Measurements from ENCODE around the gene PLPP1. TPM values are rescaled to one million over a fixed set of nuclear protein-coding genes. Genes with fewer than 3 reads are reported as not detected.

PLPP1 gene
- total and polyA plus RNA-seq, 2 of the 8 experiments (the other 6 are each of a cell fraction or from before 2014, with no cell fraction given), result 43.7 to 91.3 TPM

GRCh38 chr5:55467862-55468551, 66.8 kb downstream of the PLPP1 start:
- no peaks in the 10 kb centered on the region for H3K9me3 ChIP-seq (ENCODE audit: insufficient read depth in 2 of 2, low read depth in 1 of 2, low read length in 1 of 2)
- H3K36me3 ChIP-seq (ENCODE audit: control insufficient read depth in 2 of 4, insufficient read depth in 4 of 4, low read length in 3 of 4), result peaks cover 6 to 32% (median 12%) of the 10 kb centered on the region in 4 experiments; a peak in 5 of 8 replicates
- H3K27ac ChIP-seq (ENCODE audit: low read depth, low read length), result no peak overlapping the region
- no peak overlapping the region for H2BK20ac ChIP-seq (ENCODE audit: low read length)
- no peak overlapping the region for H2BK120ac ChIP-seq (replicated peaks; ENCODE audit: low read depth, low read length)
- 94% methylated on average over 5 of the region's 5 CpGs; no CpG with 5 or more reads in 1 of the 2 experiments for WGBS, 2 experiments (ENCODE audit: extremely low coverage in 1 of 2, insufficient coverage in 1 of 2, insufficient read length in 1 of 2, insufficient replicate concordance in 2 of 2, low coverage in 1 of 2, low lambda C conversion rate in 2 of 2, missing lambda C conversion rate in 1 of 2)
- ChIA-PET POLR2A (ENCODE audit: partially characterized antibody) (no interaction called here), CTCF (ENCODE audit: partially characterized antibody) (no interaction called here)
- no peak overlapping the region for H2BK15ac ChIP-seq (ENCODE audit: low read length)
- H3K14ac ChIP-seq (ENCODE audit: insufficient read length), result no peak overlapping the region
- H2AK5ac ChIP-seq (ENCODE audit: low read depth, low read length), result no peak overlapping the region
- H4K91ac ChIP-seq (replicated peaks; ENCODE audit: insufficient read length, low read length), result no peak overlapping the region
- no peak overlapping the region for H2BK5ac ChIP-seq (ENCODE audit: low read depth, low read length)
- no peak overlapping the region for H3K56ac ChIP-seq (replicated peaks; ENCODE audit: insufficient read length, low read depth, low read length)
- peaks cover 2% of the 10 kb centered on the region; the same call in 1 of the 2 replicates for H3K79me1 ChIP-seq (ENCODE audit: low read depth, low read length)
- FAIRE-seq, result no peak
- no peak overlapping the region for H2BK12ac ChIP-seq (ENCODE audit: low read depth, low read length)
- H3K4me2 ChIP-seq (ENCODE audit: insufficient read depth in 1 of 2, low read depth in 2 of 2, low read length in 2 of 2), result no peak overlapping the region
- H3K79me2 ChIP-seq (ENCODE audit: control insufficient read depth in 1 of 2, insufficient read depth in 2 of 2, low read length in 2 of 2), result peaks cover 0 to 50% of the 10 kb centered on the region in 2 experiments; a peak in 2 of 4 replicates
- H3K4me3 ChIP-seq (ENCODE audit: extremely low read depth in 1 of 4, insufficient read depth in 2 of 4, low read depth in 3 of 4, low read length in 4 of 4), result no peak overlapping the region
- no peak overlapping the region for H3K4ac ChIP-seq (replicated peaks; ENCODE audit: insufficient read length, low read depth, low read length)
- H3K18ac ChIP-seq (ENCODE audit: extremely low read depth, low read length), result no peak overlapping the region
- no peak overlapping the region for H4K5ac ChIP-seq (ENCODE audit: insufficient read length, low read depth, low read length)
- no peaks in the 10 kb centered on the region for H3K23me2 ChIP-seq (ENCODE audit: low read depth, low read length)
- peaks cover 0 to 1% of the 10 kb centered on the region in 2 experiments for H4K20me1 ChIP-seq (replicated peaks in 1 of 2; ENCODE audit: control insufficient read depth in 1 of 2, insufficient read depth in 2 of 2, low read length in 2 of 2)
- no peaks in the 10 kb centered on the region for H3K27me3 ChIP-seq (replicated peaks in 1 of 4; ENCODE audit: control insufficient read depth in 3 of 4, extremely low read depth in 1 of 4, insufficient read depth in 3 of 4, low read length in 3 of 4)
- peaks cover 0 to 3% (median 0%) of the 10 kb centered on the region in 4 experiments; a peak in 3 of 7 replicates for H3K4me1 ChIP-seq (replicated peaks in 1 of 4; ENCODE audit: control insufficient read depth in 3 of 4, insufficient read depth in 4 of 4, low read length in 3 of 4)
- no peak for TF ChIP-seq GABPA (IDR thresholded peaks at IDR 0.05; ENCODE audit: borderline replicate concordance, insufficient read depth, low read length)
- no peak for TF ChIP-seq TBP (IDR thresholded peaks at IDR 0.05; ENCODE audit: low read depth, low read length)
- no peak for TF ChIP-seq KDM4A (IDR thresholded peaks at IDR 0.05; ENCODE audit: low read depth, low read length, severe bottlenecking)
- TF ChIP-seq TAF7 (optimal IDR thresholded peaks at IDR 0.05; ENCODE audit: borderline replicate concordance, low read depth, low read length), result no peak
- TF ChIP-seq CEBPB (IDR thresholded peaks at IDR 0.05; ENCODE audit: low read depth, low read length), result no peak
- TF ChIP-seq HDAC6 (IDR thresholded peaks at IDR 0.05; ENCODE audit: low read depth, low read length), result no peak
- no peak for TF ChIP-seq CREB1 (IDR thresholded peaks at IDR 0.05)
- no peak for TF ChIP-seq BCL11A (IDR thresholded peaks at IDR 0.05; ENCODE audit: low read depth in 2 of 2, low read length in 2 of 2)
- no peak for TF ChIP-seq TEAD4 (IDR thresholded peaks at IDR 0.05; ENCODE audit: low read depth, low read length)
- TF ChIP-seq SIX5 (IDR thresholded peaks at IDR 0.05; ENCODE audit: low read depth, low read length), result no peak
- H2AFZ ChIP-seq (ENCODE audit: low read length), result no peak overlapping the region
- no peak overlapping the region for H3K23ac ChIP-seq (ENCODE audit: insufficient read length)
- no peak overlapping the region for H3K9ac ChIP-seq (replicated peaks in 1 of 4; ENCODE audit: extremely low read depth in 1 of 4, low read depth in 3 of 4, low read length in 3 of 4)
- no peak overlapping the region for H4K8ac ChIP-seq (ENCODE audit: extremely low read depth, insufficient read depth, low read length)
- no peak for DNase-seq (ENCODE audit: low read depth in 1 of 2, low spot score in 2 of 2)

All from H1 (cell line).